ENCODE measurements around the gene AQP3. TPM values are rescaled to one million over a fixed set of nuclear protein-coding genes. Genes with fewer than 3 reads are reported as not detected.
A peak's percentile ranks its signal among the peaks of the same experiment; 100 is the strongest.

AQP3 gene
- total RNA-seq, 1 donor from 2014 or later, result 5.4 TPM

GRCh38 chr9:33468215-33468730, 20.9 kb upstream of the AQP3 start:
- TF ChIP-seq CTCF (conservative IDR thresholded peaks at IDR 0.05; ENCODE audit: low read depth, low read length), result no peak
- DNase-seq (ENCODE audit: low read depth), result no peak
- no peak overlapping the region for H3K4me3 ChIP-seq (ENCODE audit: low read depth, low read length)

GRCh38 chr9:33467526-33467925, 20.1 kb upstream of the AQP3 start:
- no peak for TF ChIP-seq CTCF (conservative IDR thresholded peaks at IDR 0.05; ENCODE audit: low read depth, low read length)
- no peak for DNase-seq (ENCODE audit: low read depth)

GRCh38 chr9:33466565-33467495, 19.4 kb upstream of the AQP3 start:
- TF ChIP-seq CTCF (conservative IDR thresholded peaks at IDR 0.05; ENCODE audit: low read depth, low read length), result peak; percentile 93
- DNase-seq (ENCODE audit: low read depth), result no peak

More at GRCh38 chr9:33467526-33467925, 20.1 kb upstream of the AQP3 start:
- no peak overlapping the region for H3K4me3 ChIP-seq (ENCODE audit: low read depth, low read length)

DNA sequence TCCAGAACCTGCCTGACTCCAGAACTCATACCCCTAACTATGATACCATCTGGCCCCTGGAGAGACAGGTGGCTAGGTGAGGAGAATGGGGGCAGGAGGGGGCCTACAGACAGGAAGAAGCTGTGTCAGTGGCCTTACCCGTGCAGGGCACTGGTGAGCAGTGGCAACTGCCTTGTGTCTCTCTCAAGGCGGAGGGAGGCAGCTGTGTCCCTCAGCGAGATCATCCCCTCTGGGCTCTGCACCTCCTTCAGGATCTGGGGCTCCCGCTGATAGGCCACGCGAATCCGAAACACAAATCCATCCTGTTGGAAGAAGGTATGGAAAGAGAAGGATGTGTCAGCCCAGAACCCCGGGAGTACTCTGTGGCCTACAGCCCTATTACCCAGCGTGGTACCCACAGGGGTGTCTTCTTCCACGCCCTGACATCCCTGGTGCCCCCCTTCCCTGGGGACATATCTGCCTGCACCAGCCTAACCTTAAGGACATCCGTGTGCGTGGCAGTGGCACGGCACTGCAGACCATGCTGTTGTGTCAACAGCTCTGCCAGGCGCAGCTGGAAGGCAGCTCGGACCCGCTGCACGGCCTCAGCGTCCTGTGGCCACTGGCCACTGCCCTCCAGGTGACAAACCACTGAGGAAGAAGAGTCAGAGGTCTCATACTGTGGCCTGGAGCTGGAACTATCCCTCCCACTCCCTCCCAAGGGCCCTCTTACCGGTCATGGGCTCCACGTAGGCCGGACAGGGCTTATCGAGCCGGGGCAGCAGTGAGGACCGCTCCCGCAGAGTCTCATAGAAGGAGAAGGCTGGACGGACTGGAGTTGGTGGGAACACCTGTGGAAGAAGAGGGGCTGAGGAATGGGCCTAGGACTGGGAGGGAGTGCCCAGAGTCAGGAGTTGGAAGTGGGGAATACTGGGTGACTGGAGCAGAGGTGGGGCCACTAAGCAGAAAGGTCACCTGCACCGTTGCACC, 18.5 kb upstream of the AQP3 start:
- no peak overlapping the region for H3K4me3 ChIP-seq (ENCODE audit: low read depth, low read length)
- DNase-seq (ENCODE audit: low read depth), result no peak
- TF ChIP-seq CTCF (conservative IDR thresholded peaks at IDR 0.05; ENCODE audit: low read depth, low read length), result no peak

More at GRCh38 chr9:33466565-33467495, 19.4 kb upstream of the AQP3 start:
- H3K4me3 ChIP-seq (ENCODE audit: low read depth, low read length), result no peak overlapping the region

- H3K4me3 ChIP-seq (ENCODE audit: low read depth, low read length), result no peak overlapping the region
- TF ChIP-seq CTCF (conservative IDR thresholded peaks at IDR 0.05; ENCODE audit: low read depth, low read length), result no peak
- no peak for DNase-seq (ENCODE audit: low read depth)
Measured at GRCh38 chr9:33465096-33465495, 17.7 kb upstream of the AQP3 start.

- H3K4me3 ChIP-seq (ENCODE audit: low read depth, low read length), result no peak overlapping the region
- DNase-seq (ENCODE audit: low read depth), result no peak
- TF ChIP-seq CTCF (conservative IDR thresholded peaks at IDR 0.05; ENCODE audit: low read depth, low read length), result no peak
Measured at GRCh38 chr9:33464045-33464636, 16.7 kb upstream of the AQP3 start.
